ENCODE results near the gene RASGRF1.

RASGRF1 gene

GRCh38 chr15:78914027-78914764, 176.4 kb downstream of the RASGRF1 start:
- Histone ChIP-seq H3K4me3 (ENCODE audit: control insufficient read depth in 1 of 7, extremely low read depth in 1 of 7, insufficient read depth in 4 of 7, low read depth in 2 of 7, low read length in 6 of 7) (no peak overlapping the region), H3K27ac (ENCODE audit: insufficient read depth in 1 of 2, low read depth in 1 of 2, low read length in 2 of 2, poor library complexity in 1 of 2, severe bottlenecking in 2 of 2) (no peak overlapping the region), H3K9me3 (ENCODE audit: control extremely low read depth in 1 of 5, control insufficient read depth in 4 of 5, insufficient read depth in 2 of 5, low read depth in 1 of 5, low read length in 4 of 5) (no peaks in the 10 kb centered on the region), H3K27me3 (replicated peaks in 2 of 5; ENCODE audit: control insufficient read depth in 4 of 5, insufficient read depth in 5 of 5, low read length in 4 of 5) (no peaks in the 10 kb centered on the region), H3K4me1 (ENCODE audit: control extremely low read depth in 1 of 4, control insufficient read depth in 4 of 4, insufficient read depth in 4 of 4, low read length in 3 of 4) (peaks cover 0 to 34% (median 10%) of the 10 kb centered on the region in 4 experiments), H3K36me3 (ENCODE audit: control insufficient read depth in 4 of 4, insufficient read depth in 4 of 4, low read length in 3 of 4) (peaks cover 15 to 61% (median 38%) of the 10 kb centered on the region in 4 experiments)
- WGBS (ENCODE audit: insufficient coverage), result 94% methylated on average over 9 of the region's 13 CpGs
- no peak for DNase-seq
- POLR2A ChIA-PET, result no interaction called here
- CTCF ChIA-PET, result interaction anchor here (0.9 to 3.5 kb wide), 7 partner anchors 11 to 737 kb away, joined by 3 to 13 read pairs (median 9); no protein-coding TSS in a partner anchor

GRCh38 chr15:78913012-78913411, 177.6 kb downstream of the RASGRF1 start:
- H3K27me3 ChIP-seq (replicated peaks in 2 of 5; ENCODE audit: control insufficient read depth in 4 of 5, insufficient read depth in 5 of 5, low read length in 4 of 5), result no peaks in the 10 kb centered on the region
- peaks cover 12 to 66% (median 35%) of the 10 kb centered on the region in 4 experiments for H3K36me3 ChIP-seq (ENCODE audit: control insufficient read depth in 4 of 4, insufficient read depth in 4 of 4, low read length in 3 of 4)
- peaks cover 0 to 34% (median 10%) of the 10 kb centered on the region in 4 experiments for H3K4me1 ChIP-seq (ENCODE audit: control extremely low read depth in 1 of 4, control insufficient read depth in 4 of 4, insufficient read depth in 4 of 4, low read length in 3 of 4)
- 100% methylated on average over 1 of the region's 3 CpGs for WGBS (ENCODE audit: insufficient coverage)
- ChIA-PET CTCF (interaction anchor here (1.2 to 3.5 kb wide), 5 partner anchors 14 to 271 kb away, joined by 3 to 13 read pairs (median 11); no protein-coding TSS in a partner anchor), POLR2A (no interaction called here)
- H3K27ac ChIP-seq (ENCODE audit: insufficient read depth in 1 of 2, low read depth in 1 of 2, low read length in 2 of 2, poor library complexity in 1 of 2, severe bottlenecking in 2 of 2), result peak overlapping the region in 1 of 2 experiments; percentile 30
- no peak for DNase-seq
- H3K9me3 ChIP-seq (ENCODE audit: control extremely low read depth in 1 of 5, control insufficient read depth in 4 of 5, insufficient read depth in 2 of 5, low read depth in 1 of 5, low read length in 4 of 5), result no peaks in the 10 kb centered on the region
- H3K4me3 ChIP-seq (ENCODE audit: control insufficient read depth in 1 of 7, extremely low read depth in 1 of 7, insufficient read depth in 4 of 7, low read depth in 2 of 7, low read length in 6 of 7), result no peak overlapping the region

GRCh38 chr15:78912316-78912715, 178.3 kb downstream of the RASGRF1 start:
- ChIA-PET POLR2A (no interaction called here), CTCF (interaction anchor here (1.2 to 3.5 kb wide), 5 partner anchors 13 to 272 kb away, joined by 3 to 13 read pairs (median 11); no protein-coding TSS in a partner anchor)
- H3K36me3 ChIP-seq (ENCODE audit: control insufficient read depth in 4 of 4, insufficient read depth in 4 of 4, low read length in 3 of 4), result peaks cover 12 to 69% (median 37%) of the 10 kb centered on the region in 4 experiments
- no peak overlapping the region for H3K27ac ChIP-seq (ENCODE audit: insufficient read depth in 1 of 2, low read depth in 1 of 2, low read length in 2 of 2, poor library complexity in 1 of 2, severe bottlenecking in 2 of 2)
- 100% methylated on average over 2 of the region's 2 CpGs for WGBS (ENCODE audit: insufficient coverage)
- no peaks in the 10 kb centered on the region for H3K27me3 ChIP-seq (replicated peaks in 2 of 5; ENCODE audit: control insufficient read depth in 4 of 5, insufficient read depth in 5 of 5, low read length in 4 of 5)
- H3K4me1 ChIP-seq (ENCODE audit: control extremely low read depth in 1 of 4, control insufficient read depth in 4 of 4, insufficient read depth in 4 of 4, low read length in 3 of 4), result peaks cover 0 to 29% (median 10%) of the 10 kb centered on the region in 4 experiments
- no peak overlapping the region for H3K4me3 ChIP-seq (ENCODE audit: control insufficient read depth in 1 of 7, extremely low read depth in 1 of 7, insufficient read depth in 4 of 7, low read depth in 2 of 7, low read length in 6 of 7)
- H3K9me3 ChIP-seq (ENCODE audit: control extremely low read depth in 1 of 5, control insufficient read depth in 4 of 5, insufficient read depth in 2 of 5, low read depth in 1 of 5, low read length in 4 of 5), result no peaks in the 10 kb centered on the region
- no peak for DNase-seq

- ChIA-PET POLR2A (no interaction called here), CTCF (interaction anchor here (0.8 to 7.9 kb wide), 15 partner anchors 9 to 273 kb away, joined by 3 to 65 read pairs (median 5); no protein-coding TSS in a partner anchor)
- WGBS (ENCODE audit: insufficient coverage), result 83% methylated on average over 6 of the region's 7 CpGs
- H3K4me1 ChIP-seq (ENCODE audit: control extremely low read depth in 1 of 4, control insufficient read depth in 4 of 4, insufficient read depth in 4 of 4, low read length in 3 of 4), result peaks cover 0 to 17% (median 3%) of the 10 kb centered on the region in 4 experiments
- H3K4me3 ChIP-seq (ENCODE audit: control insufficient read depth in 1 of 7, extremely low read depth in 1 of 7, insufficient read depth in 4 of 7, low read depth in 2 of 7, low read length in 6 of 7), result no peak overlapping the region
- H3K36me3 ChIP-seq (ENCODE audit: control insufficient read depth in 4 of 4, insufficient read depth in 4 of 4, low read length in 3 of 4), result peaks cover 18 to 87% (median 52%) of the 10 kb centered on the region in 4 experiments
- H3K9me3 ChIP-seq (ENCODE audit: control extremely low read depth in 1 of 5, control insufficient read depth in 4 of 5, insufficient read depth in 2 of 5, low read depth in 1 of 5, low read length in 4 of 5), result no peaks in the 10 kb centered on the region
- no peak for DNase-seq
- H3K27ac ChIP-seq (ENCODE audit: insufficient read depth in 1 of 2, low read depth in 1 of 2, low read length in 2 of 2, poor library complexity in 1 of 2, severe bottlenecking in 2 of 2), result no peak overlapping the region
- H3K27me3 ChIP-seq (replicated peaks in 2 of 5; ENCODE audit: control insufficient read depth in 4 of 5, insufficient read depth in 5 of 5, low read length in 4 of 5), result no peaks in the 10 kb centered on the region
These were observed 180.3 kb downstream of the RASGRF1 start for GRCh38 chr15:78910271-78910670.
